GM18526 (cell line): ENCODE measurements around the gene VAV2.
A peak's percentile ranks its signal among the peaks of the same experiment; 100 is the strongest.

ENCODE experiments used
- POLR2A ChIP-seq: IDR thresholded peaks from 3 replicates; pipeline ENCODE4 v1.6.1; 2011; ENCODE audit not compliant: insufficient read length; ENCODE audit errors: extremely low read depth

Gene VAV2

DNA sequence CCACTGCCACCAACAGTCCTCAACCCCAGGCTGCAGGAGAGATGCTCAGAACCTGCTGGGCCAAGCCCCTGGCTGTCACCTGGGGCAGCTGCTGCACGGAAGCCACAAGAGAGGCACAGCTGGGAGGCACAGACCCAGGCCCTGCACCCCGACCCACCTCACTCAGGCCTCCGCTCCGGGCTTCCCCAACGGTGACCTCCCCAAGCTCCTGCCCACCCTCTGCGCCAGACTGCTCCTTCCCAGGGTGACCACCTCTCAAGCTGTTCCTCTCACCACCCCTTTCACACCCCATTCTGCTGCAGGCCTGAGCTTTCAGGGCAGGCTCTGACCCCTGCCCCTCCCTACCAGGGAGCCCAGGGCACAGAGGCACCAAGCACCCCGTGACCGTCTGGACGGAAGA lies 33.0 kb downstream of the VAV2 start:
- no peak for TF ChIP-seq POLR2A

DNA sequence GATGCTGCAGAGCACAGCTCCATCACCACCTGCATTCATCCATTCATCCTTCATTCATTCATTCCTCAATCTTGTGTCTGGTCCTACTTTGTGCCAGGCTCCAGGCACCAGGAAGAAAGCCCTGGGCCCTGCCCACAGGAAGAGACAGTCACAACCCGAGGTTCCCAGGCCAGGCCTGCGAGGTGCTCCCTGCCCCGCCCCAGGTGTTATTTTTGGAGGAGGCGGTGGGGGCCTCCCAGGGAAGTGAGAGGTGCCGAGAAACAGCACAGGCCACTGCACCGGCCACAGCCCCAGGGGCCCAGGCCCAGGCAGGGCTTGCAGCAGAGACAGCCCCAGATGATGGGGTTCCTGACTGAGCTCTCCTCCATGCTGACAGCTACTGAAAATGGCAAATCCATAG lies 33.4 kb downstream of the VAV2 start:
- no peak for TF ChIP-seq POLR2A

DNA sequence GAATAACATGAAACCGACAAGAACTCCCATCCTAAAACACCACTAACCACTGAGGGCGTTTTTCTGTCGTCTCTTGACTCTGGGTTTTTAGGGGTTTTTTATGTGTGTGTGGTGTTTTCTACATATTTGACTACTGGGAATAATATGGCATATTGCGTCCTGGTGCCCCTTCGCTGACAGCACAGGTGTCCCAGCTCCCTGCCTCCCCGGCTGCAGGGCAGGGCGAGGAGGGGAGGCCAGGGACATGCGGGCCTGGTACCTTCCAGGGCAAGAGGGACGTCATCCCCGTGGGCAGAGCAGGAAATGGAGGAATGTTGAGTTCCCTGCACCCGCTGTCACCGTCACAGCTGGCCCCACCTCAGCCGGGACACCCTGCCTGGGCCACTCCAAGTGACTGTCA lies 34.8 kb downstream of the VAV2 start:
- TF ChIP-seq POLR2A = no peak

DNA sequence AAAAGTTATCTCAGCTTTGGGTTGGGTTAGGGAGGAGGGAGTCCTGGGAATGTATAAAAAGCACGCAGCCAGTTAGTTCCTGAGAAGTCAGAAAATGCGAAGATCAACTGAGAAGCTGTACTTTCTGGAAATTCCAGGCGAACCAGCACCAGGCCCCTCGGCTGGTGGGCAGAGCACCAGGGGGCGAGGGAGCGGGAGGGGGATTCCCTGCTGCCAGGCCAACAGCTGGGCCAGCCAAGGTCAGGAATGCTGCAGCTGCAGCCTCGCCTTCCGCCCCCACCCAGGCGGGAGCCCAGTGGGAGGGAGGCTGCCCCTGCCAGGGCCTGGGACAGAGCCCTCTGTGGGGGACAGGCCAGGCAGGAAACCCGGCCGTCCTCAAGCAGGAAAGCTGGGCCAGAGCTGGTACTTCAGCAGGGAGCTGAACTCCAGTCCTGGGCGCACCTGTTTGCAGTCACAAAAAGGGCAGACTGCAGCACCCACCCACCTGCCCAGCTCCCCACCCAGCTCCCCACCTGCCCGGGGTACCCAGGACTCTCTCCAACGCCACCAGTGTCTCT lies 35.5 kb downstream of the VAV2 start:
- peak; percentile 34 for TF ChIP-seq POLR2A

DNA sequence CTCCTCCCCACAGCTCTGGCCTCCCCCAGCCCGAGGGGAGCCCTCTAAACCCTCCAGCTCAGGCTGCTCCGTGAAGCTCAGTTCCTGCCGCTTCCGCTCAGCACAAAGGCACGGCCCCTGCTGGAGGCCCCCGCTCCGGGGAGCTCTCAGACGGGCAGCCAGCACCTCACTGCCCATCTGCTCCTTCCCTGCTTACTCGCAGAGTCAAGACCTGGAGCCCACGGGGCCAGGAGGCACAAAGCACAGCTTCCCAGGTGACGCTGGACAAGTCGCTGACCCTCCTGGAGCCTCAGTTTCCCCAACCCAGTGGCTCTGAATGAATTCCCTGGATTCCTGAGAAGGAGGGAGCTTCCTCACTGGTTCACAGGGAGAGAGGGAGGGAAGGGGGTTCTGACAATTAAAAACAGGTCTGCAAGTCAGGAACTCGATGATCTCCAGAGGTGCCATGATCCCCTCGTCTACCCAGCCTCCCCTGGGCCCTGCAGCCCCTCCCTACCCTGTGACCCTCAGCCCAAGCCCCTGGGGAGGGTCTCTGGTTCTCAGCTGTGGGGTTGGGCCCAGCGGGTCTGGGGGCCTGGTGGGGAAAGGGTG lies 36.2 kb downstream of the VAV2 start:
- TF ChIP-seq POLR2A = peak; percentile 60

DNA sequence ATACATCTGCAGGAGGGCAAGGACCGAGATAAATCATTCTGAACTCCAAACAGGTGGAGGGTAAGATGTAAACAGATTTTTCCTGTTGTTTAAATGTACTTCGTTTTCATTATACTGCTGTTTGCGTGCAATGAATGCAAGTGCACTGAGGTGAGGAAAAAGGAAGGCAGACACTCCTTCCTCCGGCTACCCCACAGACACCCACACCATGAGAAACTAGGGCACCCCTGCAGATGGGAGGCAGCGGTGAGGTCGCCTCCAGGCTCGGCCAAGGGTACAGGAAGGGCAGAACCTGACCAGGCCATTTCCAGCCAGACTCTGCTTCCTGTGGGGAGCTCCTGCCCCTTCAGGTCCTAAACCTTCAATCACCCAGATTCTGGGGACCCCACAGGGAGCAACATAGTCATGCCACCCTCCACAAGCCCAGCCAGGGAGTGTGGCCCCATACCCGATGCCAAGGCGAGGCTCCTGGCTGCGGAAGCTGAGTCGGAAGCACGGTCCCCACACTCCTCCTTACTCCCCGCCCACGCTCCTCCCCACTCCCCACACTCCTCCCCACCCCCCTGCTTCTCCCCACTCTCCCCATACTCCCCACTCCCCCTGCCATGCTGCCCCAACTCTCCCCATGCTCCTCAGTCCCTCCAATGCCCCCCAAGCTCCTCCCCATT lies 37.1 kb downstream of the VAV2 start:
- TF ChIP-seq POLR2A = peak; percentile 58

DNA sequence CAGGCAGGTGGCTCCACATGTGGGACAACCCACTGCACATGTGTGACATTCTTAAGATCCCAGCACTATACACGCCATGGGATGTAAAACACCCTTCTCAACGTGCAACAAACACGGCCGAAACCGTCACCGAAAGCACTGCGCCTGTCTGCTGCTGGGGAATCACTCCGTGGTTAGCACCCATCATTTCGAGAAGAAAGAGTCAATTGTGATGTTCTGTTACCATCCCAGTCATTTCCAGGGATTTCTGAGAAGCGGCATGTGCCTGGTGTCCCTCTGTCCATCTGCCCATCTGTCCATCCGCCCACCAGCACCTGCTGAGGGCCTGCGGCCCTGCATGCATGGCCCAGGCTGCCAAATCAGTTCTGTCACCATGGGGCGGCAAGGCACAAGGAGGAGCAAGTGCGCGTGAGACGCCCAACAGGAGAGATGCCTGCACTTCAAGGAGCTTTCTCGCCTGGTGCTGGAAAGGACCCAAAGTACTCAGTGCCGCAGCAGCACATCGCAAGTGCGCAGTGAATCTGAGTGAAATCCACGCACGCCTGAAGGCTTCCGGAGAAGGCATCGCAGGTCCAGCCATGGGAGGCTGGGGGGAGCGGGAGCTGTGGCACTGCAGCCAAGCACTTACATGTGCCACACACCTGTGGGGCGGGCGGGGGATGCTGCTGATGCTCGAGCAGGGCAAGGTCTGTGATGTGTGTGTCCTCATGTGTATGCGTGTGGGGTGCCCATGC lies 38.0 kb downstream of the VAV2 start:
- no peak for TF ChIP-seq POLR2A

DNA sequence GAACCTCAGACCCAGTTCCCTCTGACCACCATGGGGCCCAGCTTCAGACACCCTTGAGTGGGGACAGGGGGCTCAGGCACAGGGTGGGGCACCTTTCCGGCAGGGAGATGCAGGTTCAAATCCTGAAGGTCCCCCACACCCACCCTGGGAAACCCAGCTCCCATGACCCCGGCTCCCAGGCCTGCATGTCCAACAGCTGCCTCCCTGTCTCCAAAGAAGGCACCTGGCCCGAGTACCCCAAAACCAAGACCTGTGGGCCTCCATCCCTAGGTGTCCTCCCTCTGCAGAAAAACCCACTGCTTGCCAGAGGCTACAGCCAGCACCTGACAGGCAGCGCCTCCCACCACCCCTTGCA lies 38.5 kb downstream of the VAV2 start:
- no peak for TF ChIP-seq POLR2A

DNA sequence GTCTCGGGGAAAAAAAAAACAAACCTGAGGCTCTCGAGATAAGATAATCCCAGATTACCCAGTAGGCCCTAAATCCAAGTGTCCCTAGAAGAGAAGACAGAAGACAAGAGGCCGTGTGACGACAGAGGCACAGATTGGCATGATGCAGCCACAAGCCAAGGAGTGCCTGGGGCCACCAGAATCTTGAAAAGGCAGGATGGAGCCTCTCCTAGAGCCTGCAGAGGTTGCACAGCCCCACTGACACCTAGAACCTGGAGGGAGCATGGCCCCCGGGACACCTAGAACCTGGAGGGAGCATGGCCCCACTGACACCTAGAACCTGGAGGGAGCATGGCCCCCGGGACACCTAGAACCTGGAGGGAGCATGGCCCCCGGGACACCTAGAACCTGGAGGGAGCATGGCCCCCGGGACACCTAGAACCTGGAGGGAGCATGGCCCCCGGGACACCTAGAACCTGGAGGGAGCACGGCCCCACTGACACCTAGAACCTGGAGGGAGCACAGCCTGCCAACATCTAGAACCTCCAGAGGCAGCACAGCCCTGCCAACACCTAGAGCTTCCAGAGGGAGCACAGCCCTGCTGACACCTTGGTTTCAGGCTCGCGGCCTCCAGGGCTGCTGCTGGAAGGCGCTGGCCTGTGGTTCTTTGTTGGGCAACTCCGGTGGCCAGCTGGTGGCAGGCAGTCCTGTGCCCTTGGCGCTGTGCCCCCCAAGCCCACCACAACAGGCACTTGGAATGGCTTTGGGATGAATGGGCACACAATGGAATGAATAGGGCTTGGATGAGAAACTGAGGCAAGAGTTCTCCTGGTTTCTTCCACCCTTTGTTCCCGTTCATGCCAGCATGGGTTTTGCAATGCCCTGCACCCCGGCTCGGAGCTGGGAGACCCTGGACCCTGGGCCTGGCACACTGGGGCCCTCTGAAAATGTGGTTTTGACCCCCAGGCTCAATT lies 39.2 kb downstream of the VAV2 start:
- TF ChIP-seq POLR2A = no peak

DNA sequence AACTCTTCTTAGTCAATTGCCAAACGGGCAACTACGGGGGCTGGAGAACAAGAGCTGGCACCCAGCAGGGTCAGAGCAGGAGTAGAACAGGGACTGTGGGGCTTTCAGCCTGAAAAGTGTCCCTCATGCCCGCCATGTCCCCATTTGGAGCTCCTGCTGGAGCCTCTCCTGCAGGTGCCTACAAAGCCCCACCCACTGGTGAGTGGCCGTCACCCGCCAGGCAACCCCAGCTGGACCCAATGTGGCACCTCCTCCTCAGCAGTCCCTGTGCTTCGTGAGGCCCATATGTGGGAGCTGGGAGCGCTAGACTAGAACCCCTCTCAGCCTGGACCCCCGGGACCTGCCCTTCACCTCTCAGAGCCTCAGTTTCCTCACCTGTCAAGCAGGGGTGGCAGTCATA lies 40.9 kb downstream of the VAV2 start:
- TF ChIP-seq POLR2A = no peak

DNA sequence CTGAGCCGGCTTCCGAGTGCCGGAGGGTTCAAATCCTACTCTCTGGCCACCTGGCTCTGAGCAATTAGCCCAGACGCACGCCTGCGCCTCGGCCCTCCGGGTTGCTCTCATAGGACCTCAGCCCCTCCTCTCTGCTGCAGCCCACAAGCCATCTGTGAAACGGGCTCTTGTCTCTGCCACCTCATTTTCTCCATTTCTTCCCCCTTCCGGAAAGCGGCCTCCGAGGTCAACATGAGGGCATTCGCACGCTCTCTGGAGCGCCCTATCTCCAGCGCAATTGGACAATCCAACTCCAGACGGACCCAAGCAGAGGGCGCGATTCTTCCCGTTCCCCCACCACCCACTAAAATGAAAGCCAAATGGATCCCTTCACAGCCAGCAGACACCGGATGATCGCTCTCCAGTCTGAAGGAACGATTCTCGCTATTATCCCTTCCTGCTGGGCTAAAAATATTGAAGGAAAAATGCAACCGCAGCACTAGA lies 41.5 kb downstream of the VAV2 start:
- TF ChIP-seq POLR2A = no peak

DNA sequence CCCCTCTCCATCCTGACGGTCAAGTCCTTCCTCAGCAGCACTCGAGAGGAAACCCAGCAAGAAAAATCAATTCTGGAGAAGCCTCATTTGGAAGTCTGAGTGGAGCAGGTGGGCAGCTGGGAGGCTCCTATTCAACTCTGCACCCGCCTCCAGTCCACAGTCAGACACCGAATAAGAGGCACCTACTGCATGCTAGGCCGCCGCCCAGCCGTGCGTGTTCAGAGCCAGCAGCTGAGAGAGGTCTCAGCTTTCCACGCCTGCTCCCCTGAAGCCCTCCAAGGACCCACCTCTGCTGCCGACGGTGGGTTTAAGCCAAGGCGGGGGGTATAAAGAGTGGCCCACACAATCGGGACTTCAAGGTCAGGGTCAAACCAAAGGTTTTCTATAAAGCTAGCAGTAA lies 41.9 kb downstream of the VAV2 start:
- no peak for TF ChIP-seq POLR2A

DNA sequence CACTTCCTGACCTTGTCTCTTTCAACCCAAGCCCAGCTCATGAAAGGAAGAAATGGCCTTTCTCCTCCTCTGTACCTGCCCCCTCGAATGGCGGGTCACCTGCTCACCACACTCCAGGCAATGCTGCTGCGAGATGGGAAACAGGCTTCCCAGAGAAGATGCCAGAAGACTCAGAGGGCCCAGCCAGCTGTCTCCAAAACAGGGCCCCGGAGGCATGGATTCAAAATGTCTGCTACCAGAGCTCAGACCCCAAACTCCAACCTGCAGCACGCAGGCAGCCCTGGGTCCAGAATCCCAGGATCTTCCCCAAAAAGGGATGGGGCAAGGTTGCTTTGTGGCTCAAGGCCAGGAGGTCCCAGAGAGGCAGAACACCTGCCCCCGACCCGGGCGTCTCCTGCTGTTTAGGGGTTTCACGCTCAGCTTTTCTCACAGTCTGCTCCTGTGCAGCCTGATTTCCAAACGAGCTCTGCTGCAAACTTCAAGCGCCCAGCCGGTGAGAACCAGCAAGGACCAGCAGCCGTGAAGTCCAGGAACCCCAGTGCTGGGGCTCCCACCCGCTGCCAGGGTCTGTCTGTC lies 42.5 kb downstream of the VAV2 start:
- TF ChIP-seq POLR2A = no peak

DNA sequence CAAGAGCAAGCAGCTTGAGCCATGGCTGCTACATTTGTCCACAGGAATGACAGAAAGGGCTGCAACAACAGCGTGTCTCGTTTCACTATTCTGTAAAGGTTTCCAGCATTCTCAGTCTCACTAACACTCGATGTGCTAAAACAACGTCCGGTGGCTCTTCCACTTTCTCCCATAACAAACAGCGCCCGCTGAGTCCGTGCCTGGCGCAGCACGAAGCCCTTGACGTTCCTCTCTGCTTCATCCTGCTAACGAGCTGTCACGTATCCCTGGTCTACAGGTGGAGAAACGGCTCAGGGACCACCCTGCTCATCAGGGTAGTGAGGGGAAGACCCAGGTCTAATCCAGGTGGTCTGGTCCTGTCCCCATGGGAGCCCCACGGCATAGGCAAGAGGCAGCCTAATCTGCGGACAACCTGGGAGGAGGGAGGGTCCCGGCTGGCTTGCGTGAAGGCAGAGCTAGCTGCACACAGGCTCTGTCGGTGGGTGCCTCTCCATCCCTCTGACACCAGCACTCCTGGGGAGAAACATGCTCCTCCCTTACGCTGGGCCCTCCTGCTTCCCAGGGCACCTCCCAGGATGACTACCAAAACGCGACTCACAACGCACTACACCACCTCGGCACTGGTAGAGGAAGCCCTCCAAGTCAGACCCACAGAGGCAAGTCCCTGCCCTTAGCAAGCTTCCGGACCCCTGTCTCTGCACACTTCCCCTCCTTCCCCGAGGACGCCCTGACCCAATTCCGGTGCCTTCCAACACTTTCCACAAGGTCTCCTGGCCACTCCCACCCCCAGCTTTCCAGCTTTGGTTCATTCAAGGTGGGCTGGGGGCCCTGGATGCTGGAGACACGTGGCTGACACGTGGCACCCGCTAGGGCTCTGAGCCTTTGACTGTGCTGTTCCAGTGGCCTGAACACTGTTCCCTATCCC lies 43.3 kb downstream of the VAV2 start:
- TF ChIP-seq POLR2A = no peak

DNA sequence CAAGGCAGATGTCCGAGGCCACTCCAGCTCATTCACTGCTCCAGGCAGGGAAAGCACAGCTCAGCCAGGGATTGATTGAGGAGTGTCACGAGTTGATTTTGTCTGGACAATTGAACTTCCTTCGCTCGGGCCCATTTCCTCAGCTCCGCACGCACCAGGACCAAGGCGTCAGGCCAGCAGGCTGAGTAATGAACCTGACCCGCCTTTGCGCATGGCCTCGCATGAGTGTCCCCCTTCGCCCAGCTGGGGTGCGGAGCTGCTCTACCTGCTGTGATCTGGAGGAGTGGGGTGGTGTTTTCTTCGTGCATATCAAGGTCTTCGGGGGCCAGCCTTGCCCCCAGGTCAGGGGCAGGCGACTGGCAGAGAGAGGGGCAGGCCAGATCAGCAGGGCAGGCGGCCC lies 44.0 kb downstream of the VAV2 start:
- no peak for TF ChIP-seq POLR2A
